A673 (cell line): Measurements from ENCODE around the gene CYTH1. TPM values are rescaled to one million over a fixed set of nuclear protein-coding genes. Genes with fewer than 3 reads are reported as not detected.
A peak's percentile ranks its signal among the peaks of the same experiment; 100 is the strongest.

Experiments used
- BruUV-seq: library from RNA; stranded (reverse); fragments of 400-500 nt; replicated peaks from 2 replicates; lab custom pipeline; 2021; lab: Mats Ljungman, UMichigan
- CTCF ChIA-PET: fragments of 300-600 bp; sonication (Branson Sonifier 250); formaldehyde crosslinking; loops from one replicate; lab custom pipeline; 2022; ENCODE audit warnings: antibody characterized with exemption; lab: Charles Lee
- POLR2A ChIA-PET: fragments of 300-600 bp; sonication (Branson Sonifier 250); formaldehyde crosslinking; loops from one replicate; lab custom pipeline; 2022; ENCODE audit warnings: antibody characterized with exemption; ENCODE audit not compliant: low non-redundant PET; lab: Charles Lee
- DNase-seq: peaks from one replicate; pipeline ENCODE4 v3.0.0-alpha.2; 2015; ENCODE audit warnings: low spot score
- H3K27ac ChIP-seq: fragments of 200-600 bp; sonication (generic); 2 replicates; pipeline ENCODE4 v1.5.1; 2016; ENCODE audit warnings: mixed run types, low read depth, mild to moderate bottlenecking, mixed read lengths, antibody characterized with exemption, low read length; ENCODE audit not compliant: poor library complexity, severe bottlenecking
- H3K27me3 ChIP-seq: fragments of 200-600 bp; sonication (generic); replicated peaks from 2 replicates; pipeline ENCODE4 v1.6.1; 2017; ENCODE audit warnings: mixed run types, low read depth, mild to moderate bottlenecking, mixed read lengths, antibody characterized with exemption, low read length; ENCODE audit not compliant: insufficient read depth, poor library complexity
- H3K36me3 ChIP-seq: fragments of 200-600 bp; sonication (generic); 2 replicates; pipeline ENCODE4 v1.6.1; 2016; ENCODE audit warnings: mixed run types, mild to moderate bottlenecking, mixed read lengths, antibody characterized with exemption, low read length; ENCODE audit not compliant: insufficient read depth, poor library complexity, severe bottlenecking
- H3K4me1 ChIP-seq: fragments of 200-600 bp; sonication (generic); 2 replicates; pipeline ENCODE4 v1.6.1; 2017; ENCODE audit warnings: mixed run types, mild to moderate bottlenecking, mixed read lengths, antibody characterized with exemption, low read length; ENCODE audit not compliant: insufficient read depth, poor library complexity, severe bottlenecking
- H3K4me3 ChIP-seq: fragments of 200-600 bp; sonication (generic); 2 replicates; pipeline ENCODE4 v1.5.1; 2016; ENCODE audit warnings: low read depth, mixed run types, mild to moderate bottlenecking, mixed read lengths, low read length; ENCODE audit not compliant: poor library complexity, severe bottlenecking
- H3K9me3 ChIP-seq: fragments of 200-600 bp; sonication (generic); 2 replicates; pipeline ENCODE4 v1.6.1; 2016; ENCODE audit warnings: mixed run types, low read depth, mild to moderate bottlenecking, mixed read lengths, antibody characterized with exemption, low read length; ENCODE audit not compliant: poor library complexity, severe bottlenecking
- CTCF ChIP-seq: fragments of 300-800, 200-600 bp; sonication (generic); conservative IDR thresholded peaks from 2 replicates; pipeline ENCODE4 v1.5.1; 2017; ENCODE audit warnings: low read depth, mild to moderate bottlenecking, antibody characterized with exemption, low read length, moderate library complexity, mixed read lengths
- EZH2 ChIP-seq: fragments of 200-600 bp; sonication (generic); IDR thresholded peaks from 2 replicates; pipeline ENCODE4 v1.6.1; 2017; ENCODE audit warnings: borderline replicate concordance, low read depth, mild to moderate bottlenecking, mixed read lengths, antibody characterized with exemption, low read length; ENCODE audit not compliant: poor library complexity, severe bottlenecking
- intact Hi-C: fragments of 100-400 bp; cut with micrococcal nuclease; formaldehyde crosslinking; loops from one replicate; pipeline ENCODE4 v1.10.0; 2022; ENCODE audit not compliant: unreplicated experiment
- total RNA-seq: library from RNA; stranded (reverse); gene quantifications from 2 replicates; pipeline ENCODE4 v1.2.3, GENCODE V29; 2021

The CYTH1 gene
- total RNA-seq, 1 experiment from 2014 or later, result 17.9 TPM

- TF ChIP-seq CTCF (no peak), EZH2 (no peak)
- intact Hi-C loops, result no loop called here
- no TSS peak for BruUV-seq
- Histone ChIP-seq H3K27ac (no peak overlapping the region), H3K27me3 (no peaks in the 10 kb centered on the region), H3K4me1 (peaks cover 31% of the 10 kb centered on the region), H3K36me3 (no peaks in the 10 kb centered on the region), H3K4me3 (no peak overlapping the region), H3K9me3 (no peaks in the 10 kb centered on the region)
- no peak for DNase-seq
- ChIA-PET POLR2A (no interaction called here), CTCF (no interaction called here)
Measured at GRCh38 chr17:78724544-78724943, 57.5 kb downstream of the CYTH1 start.

GRCh38 chr17:78723957-78724356 lies 58.1 kb downstream of the CYTH1 start:
- ChIA-PET POLR2A (no interaction called here), CTCF (no interaction called here)
- no TSS peak for BruUV-seq
- peaks cover 31% of the 10 kb centered on the region for H3K4me1 ChIP-seq
- H3K27me3 ChIP-seq, result no peaks in the 10 kb centered on the region
- H3K27ac ChIP-seq, result no peak overlapping the region
- no peaks in the 10 kb centered on the region for H3K36me3 ChIP-seq
- intact Hi-C loops, result no loop called here
- H3K4me3 ChIP-seq, result no peak overlapping the region
- TF ChIP-seq EZH2 (no peak), CTCF (no peak)
- H3K9me3 ChIP-seq, result no peaks in the 10 kb centered on the region
- DNase-seq, result no peak

GRCh38 chr17:78723001-78723796 lies 58.9 kb downstream of the CYTH1 start:
- no peak overlapping the region for H3K27ac ChIP-seq
- no peaks in the 10 kb centered on the region for H3K36me3 ChIP-seq
- peak; percentile 82 for DNase-seq
- no peaks in the 10 kb centered on the region for H3K9me3 ChIP-seq
- POLR2A ChIA-PET, result no interaction called here
- no TSS peak for BruUV-seq
- peak overlapping the region; percentile 49 for H3K4me3 ChIP-seq
- intact Hi-C loops, result no loop called here
- CTCF ChIA-PET, result interaction anchor here (0.6 to 0.7 kb wide), 2 partner anchors 15 to 639 kb away, joined by 3 to 4 read pairs; no protein-coding TSS in a partner anchor
- no peaks in the 10 kb centered on the region for H3K27me3 ChIP-seq
- peaks cover 31% of the 10 kb centered on the region for H3K4me1 ChIP-seq
- no peak for TF ChIP-seq EZH2
- no peak for TF ChIP-seq CTCF
